Stomach (tissue), 9 donors: ENCODE data around the gene EEFSEC. TPM values are rescaled to one million over a fixed set of nuclear protein-coding genes. Genes with fewer than 3 reads are reported as not detected.

Source experiments
- DNase-seq, 2 donors: peaks; one replicate each; pipeline versions ENCODE4 v3.0.0 to v3.0.0-alpha.2; 2013 to 2019
- H3K27ac ChIP-seq, 5 donors: fragments of 200-600 bp in 4 of 5; sonication (generic) in 4 of 5; one replicate each; pipeline ENCODE4 v1.5.1; 2013 to 2019; ENCODE audit warnings: mild to moderate bottlenecking in 1 of 5, moderate library complexity in 1 of 5
- H3K27me3 ChIP-seq, 3 donors: fragments of 200-600 bp; sonication (generic); one replicate each; pipeline ENCODE4 v1.5.1; 2017 to 2019; ENCODE audit warnings: mixed run types in 1 of 3
- H3K36me3 ChIP-seq, 4 donors: fragments of 200-600 bp; sonication (generic); 1 replicate in 3 of 4; 2 replicates in 1 of 4; pipeline ENCODE4 v1.5.1; 2016 to 2019
- H3K4me1 ChIP-seq, 4 donors: fragments of 200-600 bp; sonication (generic); one replicate each; pipeline ENCODE4 v1.5.1; 2016 to 2019
- H3K4me3 ChIP-seq, 4 donors: fragments of 200-600 bp; sonication (generic) in 3 of 4; one replicate each; pipeline ENCODE4 v1.5.1; 2016 to 2019; ENCODE audit warnings: mild to moderate bottlenecking in 1 of 4
- H3K9me3 ChIP-seq, 4 donors: fragments of 200-600 bp; sonication (generic); one replicate each; pipeline ENCODE4 v1.5.1; 2016 to 2019
- EP300 ChIP-seq: sonication (generic); formaldehyde crosslinking; IDR thresholded peaks from one replicate; pipeline ENCODE4 v1.6.1; 2017; ENCODE audit warnings: antibody characterized with exemption
- POLR2A ChIP-seq, 4 donors: fragments of 450-650 bp; IDR thresholded peaks; one replicate each; pipeline ENCODE4 v1.6.1; 2016; ENCODE audit warnings: antibody characterized with exemption in 4 of 4, control low read depth in 2 of 4, mild to moderate bottlenecking in 1 of 4, moderate library complexity in 1 of 4
- POLR2AphosphoS5 ChIP-seq, 3 donors: sonication (generic); formaldehyde crosslinking; IDR thresholded peaks; one replicate each; pipeline ENCODE4 v1.6.1; 2016; ENCODE audit warnings: antibody characterized with exemption in 3 of 3
- WGBS, 5 donors: extraction: QIAGEN DNeasy Blood & Tissue Kit in 3 of 5; methylation state at CpG; one replicate each; pipeline versions ENCODE4 v1.1.5 to v1.1.7; 2013 to 2018; 5-methylcytosine and 5-hydroxymethylcytosine counted together
- intact Hi-C: fragments of 100-400 bp; cut with DNase I; formaldehyde crosslinking; loops from one replicate; pipeline ENCODE4 v1.15.1; 2023; ENCODE audit warnings: low total_unique reads
- polyA plus RNA-seq, 3 donors: library from polyadenylated mRNA; stranded (reverse); fragments of 200-250 nt; gene quantifications; one replicate each; pipeline ENCODE4 v1.2.3, GENCODE V29; 2013
- total RNA-seq, 5 donors: library from RNA; depleted of rRNA; stranded (reverse); fragments of >200 nt; gene quantifications; one replicate each; pipeline versions ENCODE4 v1.1.0 to v1.2.3, GENCODE V29; 2014 to 2016
- TF ChIP-seq, protein P1 (sequence below), 7 experiments: fragments of 450-650 bp in 4 of 7; fragments of 200-600 bp in 3 of 7; sonication (generic) in 3 of 7; IDR thresholded peaks; one replicate each; pipeline ENCODE4 v1.5.1; 2016 to 2019; ENCODE audit warnings: antibody characterized with exemption in 7 of 7, control low read depth in 2 of 7, mild to moderate bottlenecking in 1 of 7
- donor health status: healthy with polysubstance abuse.
- donor health status: Bipolar disorder and iron deficiency.
- donor health status: healthy.

EEFSEC gene
- total and polyA plus RNA-seq, 8 donors = 5.0 to 39.1 (median 13.2) TPM

DNA sequence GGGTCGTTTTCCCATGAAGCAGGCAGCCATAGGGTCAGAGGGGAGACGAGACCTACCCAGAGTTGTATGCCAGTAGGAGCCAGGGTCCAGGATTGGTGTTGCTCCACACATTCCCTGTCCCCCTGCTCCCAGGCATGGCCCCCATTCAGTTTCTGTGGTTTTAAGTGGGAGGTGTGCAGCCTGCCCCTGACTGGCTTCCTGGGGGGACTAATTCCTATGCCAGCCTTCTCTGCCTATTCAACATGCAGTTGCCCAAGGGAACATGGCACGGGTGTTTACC, 126.3 kb downstream of the EEFSEC start:
- Histone ChIP-seq H3K4me3 (peak overlapping the region in 1 of 4 donors; percentile 3), H3K4me1 (peaks cover 8 to 65% (median 33%) of the 10 kb centered on the region in 4 donors), H3K36me3 (peaks cover 0 to 13% (median 2%) of the 10 kb centered on the region in 4 donors), H3K27me3 (no peaks in the 10 kb centered on the region), H3K27ac (peak overlapping the region in 1 of 5 donors; percentile 15), H3K9me3 (no peaks in the 10 kb centered on the region)
- no peak for TF ChIP-seq EP300
- TF ChIP-seq, protein P1, sequence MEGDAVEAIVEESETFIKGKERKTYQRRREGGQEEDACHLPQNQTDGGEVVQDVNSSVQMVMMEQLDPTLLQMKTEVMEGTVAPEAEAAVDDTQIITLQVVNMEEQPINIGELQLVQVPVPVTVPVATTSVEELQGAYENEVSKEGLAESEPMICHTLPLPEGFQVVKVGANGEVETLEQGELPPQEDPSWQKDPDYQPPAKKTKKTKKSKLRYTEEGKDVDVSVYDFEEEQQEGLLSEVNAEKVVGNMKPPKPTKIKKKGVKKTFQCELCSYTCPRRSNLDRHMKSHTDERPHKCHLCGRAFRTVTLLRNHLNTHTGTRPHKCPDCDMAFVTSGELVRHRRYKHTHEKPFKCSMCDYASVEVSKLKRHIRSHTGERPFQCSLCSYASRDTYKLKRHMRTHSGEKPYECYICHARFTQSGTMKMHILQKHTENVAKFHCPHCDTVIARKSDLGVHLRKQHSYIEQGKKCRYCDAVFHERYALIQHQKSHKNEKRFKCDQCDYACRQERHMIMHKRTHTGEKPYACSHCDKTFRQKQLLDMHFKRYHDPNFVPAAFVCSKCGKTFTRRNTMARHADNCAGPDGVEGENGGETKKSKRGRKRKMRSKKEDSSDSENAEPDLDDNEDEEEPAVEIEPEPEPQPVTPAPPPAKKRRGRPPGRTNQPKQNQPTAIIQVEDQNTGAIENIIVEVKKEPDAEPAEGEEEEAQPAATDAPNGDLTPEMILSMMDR (IDR thresholded peaks at IDR 0.05) = no peak
- no peak for TF ChIP-seq POLR2AphosphoS5 (IDR thresholded peaks at IDR 0.05)
- no peak for TF ChIP-seq POLR2A (IDR thresholded peaks at IDR 0.05)
- DNase-seq = no peak
- intact Hi-C loops = no loop called here
- WGBS, 5 donors = 50 to 100% (median 73%) methylated on average over 1 to 3 of the region's 3 CpGs

DNA sequence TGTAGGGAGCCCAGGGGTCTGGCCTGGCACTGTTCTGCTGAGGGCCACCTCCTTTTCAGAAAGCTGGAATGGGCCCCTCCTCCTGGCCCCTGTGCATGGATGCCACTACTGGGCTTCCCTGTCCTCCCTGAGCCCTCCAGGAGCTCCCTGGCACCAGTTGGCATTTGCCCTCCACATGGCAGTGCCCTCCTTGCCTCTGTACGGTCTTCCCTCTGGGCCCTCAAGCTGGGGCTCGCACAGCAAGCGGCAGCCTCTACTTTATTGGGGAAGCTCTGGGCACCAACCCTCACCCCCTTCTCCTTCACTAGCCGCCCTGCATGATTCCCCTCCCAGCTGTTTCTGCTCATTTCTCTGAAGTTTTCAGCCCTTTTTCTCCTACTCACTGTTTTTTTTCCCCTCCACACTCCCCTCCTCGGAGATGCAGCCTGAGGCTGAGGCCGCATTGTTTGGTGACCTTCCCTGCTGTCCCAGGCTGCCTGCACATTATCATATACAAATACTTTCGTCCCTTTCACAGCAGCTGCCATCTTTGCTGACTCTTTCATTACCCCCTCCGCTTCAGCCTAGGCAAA, 127.3 kb downstream of the EEFSEC start:
- H3K27me3 ChIP-seq = no peaks in the 10 kb centered on the region
- intact Hi-C loops = no loop called here
- peaks cover 0 to 13% (median 2%) of the 10 kb centered on the region in 4 donors for H3K36me3 ChIP-seq
- no peaks in the 10 kb centered on the region for H3K9me3 ChIP-seq
- no peak for TF ChIP-seq EP300
- TF ChIP-seq POLR2A (IDR thresholded peaks at IDR 0.05) = no peak
- TF ChIP-seq, protein P1 (IDR thresholded peaks at IDR 0.05) = no peak
- no peak for TF ChIP-seq POLR2AphosphoS5 (IDR thresholded peaks at IDR 0.05)
- H3K27ac ChIP-seq = peak overlapping the region in 1 of 5 donors; percentile 73
- H3K4me3 ChIP-seq = no peak overlapping the region
- 73 to 83% (median 78%) methylated on average over 7 to 8 of the region's 8 CpGs for WGBS, 5 donors
- peaks cover 8 to 60% (median 33%) of the 10 kb centered on the region in 4 donors for H3K4me1 ChIP-seq
- peak in 1 of 2 donors; percentile 54 for DNase-seq

DNA sequence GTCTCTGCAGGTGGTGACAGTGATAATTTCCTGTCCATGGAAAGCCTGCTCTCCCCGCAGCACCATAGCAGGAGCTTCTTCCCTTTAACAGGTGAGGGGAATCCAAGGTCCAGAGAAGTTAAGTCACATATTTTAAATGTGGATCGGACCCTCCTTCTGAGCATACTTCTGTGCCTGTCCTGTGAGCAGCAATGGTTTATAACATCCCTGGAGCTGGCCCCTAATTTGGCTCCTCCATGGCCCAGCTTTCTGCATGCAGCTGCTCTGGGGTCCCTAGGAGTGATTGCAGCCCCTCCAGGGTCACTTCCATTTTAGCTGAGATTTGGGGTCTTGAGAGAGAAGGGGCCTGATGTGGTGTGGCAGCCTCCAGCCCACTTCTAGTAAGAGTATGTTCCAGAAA, 127.8 kb downstream of the EEFSEC start:
- no peak overlapping the region for H3K4me3 ChIP-seq
- intact Hi-C loops = no loop called here
- 49 to 91% (median 62%) methylated on average over 2 of the region's 2 CpGs for WGBS, 5 donors
- H3K27me3 ChIP-seq = no peaks in the 10 kb centered on the region
- peak overlapping the region in 1 of 5 donors; percentile 73 for H3K27ac ChIP-seq
- peaks cover 8 to 55% (median 33%) of the 10 kb centered on the region in 4 donors for H3K4me1 ChIP-seq
- no peak for DNase-seq
- no peaks in the 10 kb centered on the region for H3K9me3 ChIP-seq
- TF ChIP-seq POLR2AphosphoS5 (IDR thresholded peaks at IDR 0.05) (no peak), EP300 (no peak), POLR2A (IDR thresholded peaks at IDR 0.05) (no peak)
- TF ChIP-seq, protein P1 (IDR thresholded peaks at IDR 0.05) = no peak
- H3K36me3 ChIP-seq = peaks cover 0 to 13% (median 2%) of the 10 kb centered on the region in 4 donors

DNA sequence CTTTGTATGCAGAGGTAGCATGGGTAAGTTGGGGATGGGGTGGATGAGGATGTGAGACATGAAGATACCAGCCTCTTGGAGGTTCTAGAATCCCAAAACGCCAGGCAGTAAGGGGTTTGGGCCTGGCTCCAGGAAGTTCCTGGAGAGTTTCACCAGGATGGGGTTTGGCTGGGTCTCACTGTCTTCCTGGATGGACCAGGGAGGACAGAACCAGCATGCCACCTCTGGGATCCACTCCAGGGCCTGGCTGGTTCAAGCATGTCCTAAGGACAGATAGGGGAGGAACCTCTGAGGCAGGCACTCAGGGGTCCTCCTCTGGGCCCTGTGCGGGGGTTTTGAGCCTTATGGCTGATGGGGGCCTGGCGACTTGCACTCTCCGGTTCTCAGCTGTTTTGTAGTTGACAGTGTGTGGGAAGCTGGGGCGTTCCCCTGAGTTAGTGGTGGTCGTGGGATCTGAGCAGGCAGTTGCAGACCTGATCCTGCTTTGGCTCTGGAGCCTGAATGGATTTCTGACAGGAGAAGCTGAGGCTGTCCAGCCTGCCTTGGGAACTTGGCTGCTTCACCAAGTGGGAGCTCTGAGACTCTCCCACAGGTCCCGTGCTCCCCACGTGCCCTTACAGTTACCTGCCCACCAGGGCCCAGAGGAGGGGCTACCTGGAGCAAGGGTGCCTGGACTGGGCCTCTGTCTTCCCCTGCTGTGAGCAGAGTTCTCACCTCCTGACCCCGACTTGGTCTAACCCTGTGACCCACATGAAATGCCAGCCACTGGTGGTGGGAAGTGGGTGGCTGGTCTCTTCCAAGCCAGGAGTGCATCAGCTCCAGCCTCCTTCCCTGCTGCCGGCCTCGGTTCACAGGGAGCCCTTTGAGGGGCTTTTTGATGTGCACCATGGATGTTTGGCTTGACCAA, 128.4 kb downstream of the EEFSEC start:
- peak in 1 of 2 donors; percentile 65 for DNase-seq
- Histone ChIP-seq H3K4me1 (peaks cover 8 to 55% (median 32%) of the 10 kb centered on the region in 4 donors), H3K4me3 (no peak overlapping the region), H3K36me3 (peaks cover 0 to 13% (median 4%) of the 10 kb centered on the region in 4 donors), H3K27ac (peak overlapping the region in 2 of 5 donors; percentile 27 to 73), H3K9me3 (no peaks in the 10 kb centered on the region), H3K27me3 (no peaks in the 10 kb centered on the region)
- TF ChIP-seq, protein P1 (IDR thresholded peaks at IDR 0.05) = no peak
- TF ChIP-seq EP300 (no peak), POLR2A (IDR thresholded peaks at IDR 0.05) (no peak), POLR2AphosphoS5 (IDR thresholded peaks at IDR 0.05) (no peak)
- WGBS, 5 donors = 68 to 85% (median 81%) methylated on average over 7 to 11 of the region's 11 CpGs
- intact Hi-C loops = no loop called here
